Uterus (tissue), 2 donors: ENCODE measurements around the gene MYO1F.

Source experiments
- POLR2A ChIP-seq, 2 donors: fragments of 450-650 bp; IDR thresholded peaks; one replicate each; pipeline ENCODE4 v1.6.1; 2016; ENCODE audit warnings: antibody characterized with exemption in 2 of 2, mild to moderate bottlenecking in 1 of 2, moderate library complexity in 1 of 2
- TF ChIP-seq, protein P1 (sequence below), 4 experiments: fragments of 200-600 bp in 2 of 4; fragments of 450-650 bp in 2 of 4; sonication (generic) in 2 of 4; IDR thresholded peaks; one replicate each; pipeline ENCODE4 v1.5.1; 2016 to 2019; ENCODE audit warnings: antibody characterized with exemption in 4 of 4, mild to moderate bottlenecking in 2 of 4, moderate library complexity in 1 of 4

DNA sequence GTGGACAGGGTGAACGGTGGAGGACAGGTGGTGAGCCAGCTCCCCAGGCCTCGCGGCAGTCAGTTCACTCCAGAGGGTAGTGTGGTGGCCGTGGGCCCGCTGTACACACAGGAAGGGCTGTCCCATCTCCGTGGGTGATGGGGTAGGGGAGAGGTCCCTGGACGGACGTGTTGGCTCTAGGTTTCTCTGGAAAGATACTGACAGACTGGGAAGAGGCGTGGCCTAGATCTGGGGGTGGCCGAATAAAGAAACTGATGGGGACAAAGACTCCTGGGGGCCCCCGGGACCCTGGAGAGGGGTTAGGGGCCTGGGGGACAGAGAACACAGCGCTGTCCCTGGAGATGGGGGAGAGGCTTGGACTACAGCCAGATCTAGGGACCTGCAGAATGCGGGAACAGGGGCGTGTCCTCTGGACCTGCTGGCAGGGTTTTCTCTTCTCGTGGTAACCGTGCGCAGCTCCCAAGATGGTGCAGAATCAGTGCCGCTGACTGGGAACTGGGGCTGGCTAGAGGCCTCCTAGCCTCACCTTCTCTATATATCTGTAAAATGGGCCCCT lies 70.8 kb downstream of the MYO1F start:
- TF ChIP-seq, protein P1, sequence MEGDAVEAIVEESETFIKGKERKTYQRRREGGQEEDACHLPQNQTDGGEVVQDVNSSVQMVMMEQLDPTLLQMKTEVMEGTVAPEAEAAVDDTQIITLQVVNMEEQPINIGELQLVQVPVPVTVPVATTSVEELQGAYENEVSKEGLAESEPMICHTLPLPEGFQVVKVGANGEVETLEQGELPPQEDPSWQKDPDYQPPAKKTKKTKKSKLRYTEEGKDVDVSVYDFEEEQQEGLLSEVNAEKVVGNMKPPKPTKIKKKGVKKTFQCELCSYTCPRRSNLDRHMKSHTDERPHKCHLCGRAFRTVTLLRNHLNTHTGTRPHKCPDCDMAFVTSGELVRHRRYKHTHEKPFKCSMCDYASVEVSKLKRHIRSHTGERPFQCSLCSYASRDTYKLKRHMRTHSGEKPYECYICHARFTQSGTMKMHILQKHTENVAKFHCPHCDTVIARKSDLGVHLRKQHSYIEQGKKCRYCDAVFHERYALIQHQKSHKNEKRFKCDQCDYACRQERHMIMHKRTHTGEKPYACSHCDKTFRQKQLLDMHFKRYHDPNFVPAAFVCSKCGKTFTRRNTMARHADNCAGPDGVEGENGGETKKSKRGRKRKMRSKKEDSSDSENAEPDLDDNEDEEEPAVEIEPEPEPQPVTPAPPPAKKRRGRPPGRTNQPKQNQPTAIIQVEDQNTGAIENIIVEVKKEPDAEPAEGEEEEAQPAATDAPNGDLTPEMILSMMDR (IDR thresholded peaks at IDR 0.05): no peak
- no peak for TF ChIP-seq POLR2A (IDR thresholded peaks at IDR 0.05)
